Astrocyte of the spinal cord (primary cell): ENCODE results near the gene CCDC50.

Experiments used
- DNase-seq: peaks from one replicate; pipeline ENCODE4 v3.0.0; 2011; ENCODE audit warnings: low read depth, low spot score
- H3K4me3 ChIP-seq: 2 replicates; pipeline ENCODE4 v1.5.1; 2011; ENCODE audit warnings: low read depth, mild to moderate bottlenecking, low read length, moderate library complexity
- in situ Hi-C: cut with HindIII; loops from 2 replicates; pipeline ENCODE4 v1.10.0; 2017; ENCODE audit warnings: low sequenced_read_pairs
- TF ChIP-seq, protein P1 (sequence below): IDR thresholded peaks from 2 replicates; pipeline ENCODE4 v1.5.1; 2012; ENCODE audit warnings: low read depth, mild to moderate bottlenecking, low read length, inconsistent platforms

CCDC50 gene

GRCh38 chr3:191353022-191353777, 24.0 kb downstream of the CCDC50 start:
- no peak for DNase-seq
- in situ Hi-C loops = no loop called here
- TF ChIP-seq, protein P1, sequence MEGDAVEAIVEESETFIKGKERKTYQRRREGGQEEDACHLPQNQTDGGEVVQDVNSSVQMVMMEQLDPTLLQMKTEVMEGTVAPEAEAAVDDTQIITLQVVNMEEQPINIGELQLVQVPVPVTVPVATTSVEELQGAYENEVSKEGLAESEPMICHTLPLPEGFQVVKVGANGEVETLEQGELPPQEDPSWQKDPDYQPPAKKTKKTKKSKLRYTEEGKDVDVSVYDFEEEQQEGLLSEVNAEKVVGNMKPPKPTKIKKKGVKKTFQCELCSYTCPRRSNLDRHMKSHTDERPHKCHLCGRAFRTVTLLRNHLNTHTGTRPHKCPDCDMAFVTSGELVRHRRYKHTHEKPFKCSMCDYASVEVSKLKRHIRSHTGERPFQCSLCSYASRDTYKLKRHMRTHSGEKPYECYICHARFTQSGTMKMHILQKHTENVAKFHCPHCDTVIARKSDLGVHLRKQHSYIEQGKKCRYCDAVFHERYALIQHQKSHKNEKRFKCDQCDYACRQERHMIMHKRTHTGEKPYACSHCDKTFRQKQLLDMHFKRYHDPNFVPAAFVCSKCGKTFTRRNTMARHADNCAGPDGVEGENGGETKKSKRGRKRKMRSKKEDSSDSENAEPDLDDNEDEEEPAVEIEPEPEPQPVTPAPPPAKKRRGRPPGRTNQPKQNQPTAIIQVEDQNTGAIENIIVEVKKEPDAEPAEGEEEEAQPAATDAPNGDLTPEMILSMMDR = no peak
- no peak overlapping the region for H3K4me3 ChIP-seq

DNA sequence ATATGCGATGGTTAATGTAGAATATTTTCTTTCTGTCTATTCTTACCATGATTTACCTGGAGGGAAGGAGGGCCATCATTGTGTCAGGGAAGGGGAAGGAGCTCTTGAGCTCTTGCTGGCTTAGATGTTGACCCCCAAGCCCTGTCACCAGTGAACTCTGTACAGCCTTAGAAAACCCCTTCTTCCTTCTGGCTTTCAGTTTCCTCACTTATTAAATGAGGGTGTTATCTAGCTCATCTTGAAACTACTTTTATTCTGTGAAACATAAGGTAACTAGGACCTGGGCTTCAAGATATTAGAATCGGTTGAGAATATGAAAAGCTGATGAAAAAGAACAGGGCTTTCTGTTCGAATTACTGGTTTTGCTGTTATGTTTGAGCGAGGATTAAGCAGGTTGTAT, 26.2 kb downstream of the CCDC50 start:
- H3K4me3 ChIP-seq = no peak overlapping the region
- TF ChIP-seq, protein P1 = no peak
- in situ Hi-C loops = no loop called here
- DNase-seq = no peak

GRCh38 chr3:191356631-191357439, 27.6 kb downstream of the CCDC50 start:
- peak; percentile 78 for DNase-seq
- in situ Hi-C loops = no loop called here
- H3K4me3 ChIP-seq = no peak overlapping the region
- TF ChIP-seq, protein P1 = no peak

DNA sequence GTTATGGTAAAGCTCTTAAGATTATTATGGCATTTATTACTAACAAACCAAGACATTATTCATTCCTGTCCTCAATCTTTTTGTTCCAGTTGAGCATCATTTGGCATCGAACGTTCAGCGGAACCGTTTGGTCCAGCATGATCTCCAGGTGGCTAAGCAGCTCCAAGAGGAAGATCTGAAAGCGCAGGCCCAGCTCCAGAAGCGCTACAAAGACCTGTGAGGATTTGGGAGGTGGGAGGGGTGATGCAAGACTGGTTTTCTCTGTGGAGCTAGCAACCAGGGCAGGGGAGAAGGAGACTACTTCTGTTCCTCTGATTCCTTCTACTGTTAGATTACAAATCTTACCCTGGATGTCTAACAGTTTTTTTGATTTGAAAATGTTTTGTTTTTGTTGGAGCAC, 28.7 kb downstream of the CCDC50 start:
- in situ Hi-C loops = no loop called here

DNA sequence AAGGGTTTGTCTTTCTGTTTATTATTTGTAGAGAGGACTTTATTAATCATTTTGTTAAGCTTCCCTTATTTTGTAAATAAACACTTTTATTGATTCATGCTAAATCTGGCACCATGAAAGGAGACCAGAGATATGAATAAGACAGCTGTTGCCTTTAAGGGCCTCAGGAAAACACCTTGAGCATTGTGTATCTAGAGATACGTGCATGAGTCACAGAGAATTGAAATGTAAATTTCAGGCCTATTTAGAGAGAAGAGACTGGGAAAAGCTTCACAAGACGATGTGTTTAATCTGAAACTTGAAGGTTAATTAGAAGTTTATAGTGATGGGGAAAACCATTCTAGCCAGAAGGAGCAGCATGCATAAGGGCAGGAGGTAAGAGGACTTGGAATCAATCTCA, 29.7 kb downstream of the CCDC50 start:
- H3K4me3 ChIP-seq = no peak overlapping the region
- in situ Hi-C loops = no loop called here
- no peak for DNase-seq
- TF ChIP-seq, protein P1 = no peak

More for the DNA sequence above, 28.7 kb downstream of the CCDC50 start:
- H3K4me3 ChIP-seq = no peak overlapping the region
- no peak for DNase-seq
- TF ChIP-seq, protein P1 = no peak

DNA sequence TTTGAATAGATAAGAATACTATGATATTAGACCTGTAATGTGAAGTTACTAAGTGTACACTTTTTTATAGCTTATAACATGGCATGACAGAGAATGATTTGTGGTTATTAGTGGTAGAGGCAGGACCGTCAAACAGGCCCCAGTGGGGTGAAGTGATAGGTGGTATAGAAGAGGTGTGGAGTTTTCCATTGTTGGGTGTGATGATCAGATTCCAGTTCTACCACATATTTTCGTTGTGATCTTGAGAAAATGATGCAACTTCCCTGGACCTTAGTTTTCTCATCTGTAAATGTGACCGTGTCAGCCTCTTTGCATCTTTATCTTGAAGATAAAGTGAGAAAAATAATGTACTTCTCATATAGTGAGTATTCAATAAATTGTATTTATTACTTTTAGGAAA, 31.4 kb downstream of the CCDC50 start:
- TF ChIP-seq, protein P1 = no peak
- in situ Hi-C loops = no loop called here

More for the DNA sequence above, 31.4 kb downstream of the CCDC50 start:
- H3K4me3 ChIP-seq = no peak overlapping the region
- DNase-seq = no peak
